ENCODE data around the gene CAPN5.

CAPN5 gene

DNA sequence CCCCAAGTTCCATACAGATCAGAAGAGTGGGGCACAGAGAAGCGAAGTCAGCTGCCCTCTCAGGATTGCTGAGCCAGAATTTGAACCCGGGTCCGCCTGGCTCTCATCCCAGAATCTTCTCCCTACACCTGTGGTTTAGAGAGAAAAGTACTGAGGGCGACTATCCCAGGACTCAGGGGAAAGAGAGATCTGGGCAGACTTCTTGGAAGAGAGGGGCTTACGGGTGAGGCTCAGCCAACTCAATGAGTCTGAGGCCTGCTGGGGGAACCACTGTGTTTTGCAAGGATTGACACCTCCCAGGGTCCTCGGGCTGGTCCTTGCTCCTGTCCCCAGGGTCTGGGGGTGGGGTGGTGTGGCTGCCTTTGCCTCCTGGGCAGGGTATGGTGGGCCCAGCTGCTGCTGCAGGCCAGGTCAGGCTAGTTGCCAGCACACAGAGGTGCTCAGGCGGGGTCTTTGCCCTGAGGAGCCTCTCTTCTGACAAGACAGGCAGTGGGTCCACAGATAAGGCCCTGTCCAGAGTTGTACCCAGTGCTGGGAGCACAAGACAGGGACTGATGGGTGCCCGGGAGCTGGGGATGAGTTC is 1.2 kb downstream of the CAPN5 start:
- no peak for DNase-seq

DNA sequence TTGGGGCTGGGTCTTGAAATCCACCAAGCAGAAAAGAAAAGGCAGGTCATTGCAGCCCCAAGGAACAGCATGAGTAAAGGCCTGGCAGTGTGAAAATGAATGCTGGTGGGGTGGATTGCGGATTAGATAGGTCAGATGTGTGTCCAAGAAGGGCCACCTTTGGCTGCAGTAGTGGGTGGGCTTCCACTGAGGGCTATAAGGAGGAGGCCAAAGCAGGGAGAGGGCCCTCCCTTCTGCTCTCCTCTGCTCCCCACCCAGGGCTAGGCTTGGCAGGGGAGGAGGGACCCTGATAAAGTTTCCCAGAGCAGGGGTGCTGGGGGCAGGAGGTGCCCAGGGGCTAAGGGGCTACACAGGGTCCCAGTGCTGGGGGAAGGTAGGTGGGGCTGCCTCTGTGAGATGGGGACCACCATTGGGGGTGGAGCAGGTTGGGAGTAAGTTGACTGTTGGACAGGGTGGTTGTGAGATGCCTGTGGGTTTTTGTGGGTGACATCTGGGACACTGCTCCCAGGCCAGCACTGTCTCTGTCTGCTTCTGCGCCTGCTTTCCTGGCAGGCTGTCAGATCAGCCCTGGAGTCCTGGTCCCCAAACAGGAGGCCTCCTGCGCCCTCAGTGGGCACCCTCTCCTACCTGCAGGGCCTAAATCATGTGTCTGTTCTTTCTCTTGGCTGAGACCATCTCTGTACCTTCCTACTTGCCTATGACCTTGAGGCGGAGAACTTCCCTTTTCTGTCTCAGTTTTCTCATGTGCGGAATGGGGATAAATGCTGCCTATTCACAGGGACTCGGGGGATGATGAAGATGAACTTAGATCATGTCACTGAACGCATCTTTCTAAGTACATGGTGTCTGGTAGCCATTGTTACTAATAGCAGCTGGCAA is 1.9 kb downstream of the CAPN5 start:
- DNase-seq: no peak

DNA sequence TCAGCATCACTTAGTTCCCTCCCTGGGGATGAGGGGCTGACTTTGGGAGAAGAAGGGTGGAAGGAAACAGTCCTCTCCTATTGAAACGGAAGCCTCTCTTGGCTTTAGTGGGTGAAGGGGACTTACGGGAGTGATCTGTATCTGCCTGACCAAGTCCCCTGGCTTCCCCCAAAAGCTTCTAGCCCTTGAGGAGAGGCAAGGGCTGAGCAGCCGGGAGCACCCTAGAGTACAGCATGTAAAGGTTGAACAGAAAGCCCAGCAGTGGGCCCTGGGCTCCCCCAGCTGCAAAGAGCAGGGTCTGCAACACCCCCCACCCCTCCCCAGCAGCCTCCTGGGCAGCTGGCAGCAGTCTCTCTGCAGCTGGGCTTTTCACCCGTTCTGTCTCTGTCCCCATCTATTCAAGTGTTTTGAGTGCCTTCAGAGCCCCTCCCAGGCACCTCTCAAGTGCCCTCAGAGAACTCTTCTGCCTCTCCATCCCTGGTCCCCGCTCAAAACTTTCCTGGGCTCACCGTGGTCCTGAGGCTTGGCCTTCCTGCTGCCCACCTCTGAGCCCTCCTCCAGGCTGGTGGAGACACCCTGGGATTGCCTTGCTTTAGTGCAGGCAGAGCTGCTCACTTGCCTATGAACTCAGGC is 2.7 kb downstream of the CAPN5 start:
- DNase-seq: no peak

DNA sequence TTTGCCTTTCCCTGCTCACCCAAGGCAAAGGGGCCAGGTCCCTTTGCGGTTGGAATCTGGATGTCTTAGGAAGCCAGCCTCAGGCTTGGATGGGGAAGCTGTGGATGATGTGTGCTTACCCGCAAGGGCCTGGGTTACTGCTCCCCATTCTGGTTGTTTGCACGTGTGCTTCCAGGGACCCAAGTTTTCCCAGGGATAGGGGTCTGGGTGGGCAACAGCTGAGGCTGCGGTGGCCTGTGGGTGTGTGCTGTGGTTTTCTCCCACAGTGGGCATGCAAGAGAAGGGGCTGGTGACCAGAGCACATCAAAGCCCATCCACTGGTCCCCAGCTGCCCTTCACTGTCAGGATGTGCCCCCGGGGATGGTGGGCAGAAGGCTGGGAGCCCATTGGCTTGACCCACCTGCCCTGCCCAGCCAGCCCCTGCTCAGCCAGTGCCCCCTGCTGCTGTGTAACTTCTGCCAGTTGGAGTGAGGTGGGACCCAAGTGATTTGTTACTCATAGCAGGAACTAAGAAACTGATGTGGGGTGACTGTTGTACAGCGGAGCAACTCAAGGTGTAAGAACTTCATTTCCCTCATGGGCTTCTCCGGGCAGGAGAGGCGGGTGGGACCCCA is 3.3 kb downstream of the CAPN5 start:
- DNase-seq: no peak

DNA sequence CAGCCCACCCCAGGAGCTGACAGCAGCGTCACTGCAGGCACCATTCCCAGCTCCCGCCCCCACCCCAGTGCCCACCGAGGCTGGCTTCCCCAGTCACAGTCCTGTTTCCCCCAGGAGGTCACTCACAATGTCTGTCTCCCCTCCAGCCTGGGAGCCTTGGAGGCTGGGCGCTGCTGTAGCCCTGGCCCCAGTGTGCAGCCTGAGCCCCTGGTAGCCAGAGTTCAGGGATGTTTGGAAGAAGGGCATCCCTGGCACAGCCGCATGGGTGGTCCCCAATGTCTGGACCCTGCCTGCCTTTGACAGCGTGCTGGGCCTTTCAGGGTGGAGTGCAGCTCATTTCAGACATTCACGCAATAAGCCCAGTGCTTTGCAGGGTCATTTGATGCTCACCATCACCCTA is 4.3 kb downstream of the CAPN5 start:
- DNase-seq: no peak

DNA sequence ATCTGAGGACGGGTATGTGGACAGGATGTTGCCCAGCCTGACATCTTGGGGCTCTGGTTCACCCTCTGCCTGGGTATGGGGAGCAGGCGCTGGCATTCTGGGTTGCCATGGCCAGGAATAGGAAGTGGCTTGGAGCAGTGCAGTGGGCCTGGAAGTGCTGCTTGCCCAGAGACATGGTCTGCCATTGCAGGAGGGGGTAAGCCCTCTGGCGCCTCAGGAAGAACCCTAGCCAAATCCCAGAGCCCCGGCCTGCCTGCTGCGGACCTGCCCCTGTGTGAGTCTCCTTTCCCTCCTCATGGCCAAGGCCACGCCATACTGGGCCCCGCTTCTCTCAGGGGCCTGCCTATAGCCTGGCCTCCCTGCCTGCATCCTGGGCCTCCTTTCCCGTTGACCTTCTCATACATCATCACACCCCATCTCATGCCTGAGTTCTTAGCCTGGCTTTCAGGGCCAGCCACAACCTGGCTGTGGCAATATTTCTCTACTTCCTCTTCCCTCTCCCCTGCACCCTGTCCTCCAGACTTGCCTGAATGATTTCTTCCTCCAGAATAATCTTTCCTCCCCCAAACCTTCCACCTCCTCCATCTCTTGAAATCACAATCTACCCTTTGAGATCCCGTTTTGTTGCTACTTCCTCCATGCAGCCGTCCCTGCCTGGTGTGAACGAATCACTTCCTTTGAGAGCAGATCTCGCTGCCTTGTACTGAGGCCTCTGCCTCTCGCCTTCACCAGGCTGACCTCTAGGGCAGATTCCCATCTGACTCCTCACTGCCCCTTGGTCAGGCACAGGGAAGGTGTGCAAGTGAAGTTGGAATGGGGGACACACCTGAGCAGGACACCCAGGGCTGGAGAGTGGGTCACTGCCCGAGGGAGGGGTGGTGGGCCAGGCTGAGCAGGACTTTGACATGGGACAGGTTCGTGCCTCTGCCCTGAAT is 5.2 kb downstream of the CAPN5 start:
- peak; percentile 20 for DNase-seq

DNA sequence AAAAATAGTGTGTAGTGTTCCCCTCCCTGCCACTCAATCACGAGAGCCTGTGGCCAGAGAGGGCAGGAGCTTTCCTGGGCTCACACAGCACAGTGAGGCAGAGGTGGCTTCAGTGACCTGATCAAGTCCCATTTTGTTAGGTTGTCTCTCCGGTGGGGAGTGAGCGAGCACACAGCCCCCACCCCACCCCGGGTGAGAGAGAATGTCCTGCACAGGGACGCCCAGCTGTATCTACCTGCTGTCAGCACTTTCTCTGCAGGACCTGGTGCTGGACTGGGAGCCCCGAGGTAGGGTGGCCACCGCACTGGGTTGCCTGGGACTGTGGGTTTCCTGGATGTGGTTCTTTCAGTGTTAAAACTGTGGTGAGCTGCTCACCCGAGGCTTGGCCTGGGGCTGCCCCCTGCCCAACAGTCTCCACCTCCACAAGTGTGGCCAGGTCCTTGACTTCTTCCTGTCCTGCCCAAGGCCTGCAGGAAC is 6.1 kb downstream of the CAPN5 start:
- no peak for DNase-seq

DNA sequence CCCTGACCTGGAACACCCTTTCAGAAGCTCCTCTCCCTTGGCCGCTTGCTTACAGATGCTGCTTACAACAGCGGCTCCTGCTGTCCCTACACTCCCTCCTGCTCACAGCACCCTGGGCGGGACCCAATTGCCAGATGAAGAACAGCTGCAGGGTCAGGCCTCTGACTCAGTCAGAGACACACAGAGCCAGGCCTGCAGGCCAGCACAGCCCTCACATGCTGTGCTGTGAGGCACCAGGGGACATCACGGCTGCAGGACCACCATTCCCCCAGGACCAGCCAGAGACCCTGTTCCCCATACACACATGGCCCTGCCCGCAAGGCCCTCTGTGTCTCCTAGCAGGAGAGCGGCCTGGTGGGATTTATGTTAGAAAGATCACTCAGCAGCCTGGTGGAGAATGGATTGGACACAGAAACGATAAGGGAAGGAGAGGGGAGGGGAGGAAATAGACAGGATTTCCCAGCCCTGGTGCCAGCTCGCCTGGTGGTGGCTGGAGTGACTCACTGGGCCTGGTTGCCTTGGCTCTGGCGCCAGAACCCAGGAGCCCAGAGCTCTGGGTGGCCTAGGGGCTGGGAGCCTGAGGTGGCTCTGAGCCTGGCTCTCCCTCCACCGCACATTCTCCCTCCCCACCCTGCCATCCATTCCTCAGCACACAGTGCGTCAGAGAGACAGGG is 6.7 kb downstream of the CAPN5 start:
- DNase-seq: no peak

DNA sequence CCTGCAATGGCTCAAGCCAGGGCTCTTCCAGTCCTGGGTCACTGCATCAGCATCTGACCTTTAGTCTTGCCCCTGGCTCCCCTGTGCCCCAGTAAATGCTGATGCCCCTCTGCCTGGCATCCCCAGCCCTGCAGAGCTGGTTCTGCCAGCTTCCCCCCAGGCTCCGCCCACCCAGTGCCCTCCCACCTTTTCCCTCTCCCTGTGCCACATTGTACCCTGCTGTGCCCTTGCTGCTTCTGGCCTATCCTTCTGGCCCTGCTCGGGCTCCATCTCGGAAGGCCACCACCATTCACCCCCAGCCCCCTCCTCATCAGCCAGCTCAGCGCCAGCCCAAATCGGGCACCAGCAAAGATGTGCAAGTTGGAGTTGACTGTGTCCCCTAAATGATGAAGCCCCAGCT is 7.4 kb downstream of the CAPN5 start:
- DNase-seq: no peak

DNA sequence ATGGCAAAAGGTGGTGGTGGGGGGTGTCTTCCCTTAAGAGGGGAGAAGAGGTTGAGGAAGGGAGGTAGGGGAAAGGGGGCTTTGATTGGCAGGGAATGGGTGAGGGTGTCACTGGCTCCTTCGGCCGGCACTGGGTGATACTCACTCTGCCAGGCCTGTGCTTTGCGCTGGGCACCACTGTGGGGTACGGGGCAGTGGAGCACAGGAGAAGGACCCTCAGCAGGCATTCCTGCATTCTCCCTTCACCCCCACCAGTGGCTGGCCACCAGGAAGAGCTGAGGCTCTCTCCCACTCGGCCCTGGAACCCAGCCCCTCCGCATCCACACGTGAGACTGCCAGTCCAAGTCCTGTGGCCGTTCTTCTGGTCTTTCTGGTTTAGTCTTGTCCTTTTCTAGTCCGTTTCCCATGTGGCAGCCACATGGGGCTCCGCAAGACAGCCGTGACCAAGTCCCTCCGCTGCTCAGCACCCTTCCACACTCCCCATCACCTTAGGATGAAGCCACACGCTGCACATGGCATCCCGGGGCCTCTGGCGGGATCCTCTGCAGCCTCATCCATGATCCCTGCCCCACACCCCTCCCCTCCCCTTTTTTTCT is 8.0 kb downstream of the CAPN5 start:
- DNase-seq: no peak

DNA sequence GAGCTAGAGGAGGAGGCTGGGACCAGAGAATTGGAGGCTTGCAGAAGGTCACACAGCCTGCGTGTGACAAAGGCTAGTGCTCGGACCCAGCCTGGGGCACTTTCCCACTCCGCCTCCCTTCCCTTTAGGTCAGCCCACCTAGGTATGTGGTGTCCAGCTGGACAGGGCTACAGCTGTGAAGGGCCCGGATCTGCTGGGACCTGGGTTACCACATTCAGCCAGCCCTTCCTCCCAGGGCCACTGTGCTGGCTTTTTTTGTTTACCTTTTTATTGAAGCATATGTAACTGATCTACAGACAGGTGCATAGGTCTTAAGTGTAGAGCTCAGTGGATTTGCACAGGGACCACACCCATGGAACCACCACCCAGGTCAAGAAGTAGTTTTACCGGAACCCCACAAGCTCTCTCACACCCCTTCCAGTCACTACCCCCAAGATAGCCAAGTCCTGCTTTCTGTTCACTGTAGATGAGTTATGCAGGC is 8.7 kb downstream of the CAPN5 start:
- no peak for DNase-seq

DNA sequence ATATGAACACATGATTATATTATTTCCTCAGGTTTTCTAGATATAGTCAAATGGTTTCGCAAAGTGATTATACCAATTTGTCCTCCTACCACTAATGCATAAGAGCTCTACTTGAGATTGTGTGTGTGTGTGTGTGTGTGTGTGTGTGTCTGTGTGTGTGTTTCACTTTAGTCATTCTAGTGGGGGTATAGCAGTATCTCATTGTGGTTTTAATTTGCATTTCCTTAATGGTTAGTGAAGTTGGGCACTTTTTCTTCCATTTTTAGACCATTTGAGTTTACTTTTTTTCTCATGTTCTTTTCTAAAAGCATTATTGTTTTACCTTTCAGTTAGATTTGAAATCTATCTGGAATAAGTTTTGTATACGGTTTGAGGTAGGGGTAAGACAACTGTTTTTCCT is 12.9 kb downstream of the CAPN5 start:
- DNase-seq: no peak

DNA sequence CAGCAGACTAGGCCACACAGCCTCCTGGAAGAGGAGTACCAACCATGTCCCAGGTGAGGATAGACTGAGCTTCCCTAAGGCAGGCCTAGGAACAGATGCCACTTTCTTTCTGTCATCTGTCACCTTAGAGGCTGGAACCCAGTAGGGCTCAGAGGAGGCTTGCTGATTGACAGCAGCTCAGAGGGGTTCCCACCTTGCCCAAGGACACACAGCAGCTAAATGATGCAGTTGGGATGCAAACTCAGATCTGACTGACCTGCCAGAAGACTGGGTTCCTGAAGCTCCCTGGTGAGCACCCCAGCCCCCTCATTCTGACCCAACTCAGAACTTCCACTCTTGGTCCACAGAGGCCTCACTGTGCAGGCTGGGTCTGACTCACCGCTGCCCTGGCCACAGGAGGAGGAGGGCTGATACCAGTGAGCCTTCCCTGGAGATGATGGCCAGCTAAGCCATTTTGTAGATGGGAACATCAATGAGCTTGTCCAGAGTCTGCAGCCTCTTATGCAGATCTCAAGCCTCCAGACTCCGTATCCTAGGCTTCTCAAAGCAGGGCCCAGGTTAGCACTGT is 14.0 kb downstream of the CAPN5 start:
- DNase-seq: no peak

DNA sequence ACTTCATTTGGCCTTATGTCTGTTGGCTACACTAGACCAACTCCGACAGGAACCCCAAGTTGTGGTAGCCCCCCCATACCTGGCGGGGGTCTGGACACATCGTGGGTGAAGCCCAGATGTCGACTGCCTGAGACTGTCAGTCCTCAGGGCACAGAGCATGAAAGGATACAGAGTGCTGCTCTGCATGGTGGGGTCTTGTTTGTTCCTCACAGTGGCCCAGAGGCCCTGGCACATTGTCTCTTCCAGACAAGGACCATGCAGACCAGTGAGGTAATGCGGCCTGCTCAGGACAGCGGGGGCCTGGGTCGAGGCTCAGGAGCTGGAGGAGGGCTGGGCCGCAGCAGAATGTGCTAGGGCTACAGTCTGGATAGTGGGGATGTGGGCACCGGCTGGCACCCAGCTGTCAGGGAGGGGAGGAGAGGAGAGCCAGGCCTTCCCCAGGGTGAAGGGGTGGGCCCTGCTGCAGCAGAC is 14.6 kb downstream of the CAPN5 start:
- DNase-seq: no peak

DNA sequence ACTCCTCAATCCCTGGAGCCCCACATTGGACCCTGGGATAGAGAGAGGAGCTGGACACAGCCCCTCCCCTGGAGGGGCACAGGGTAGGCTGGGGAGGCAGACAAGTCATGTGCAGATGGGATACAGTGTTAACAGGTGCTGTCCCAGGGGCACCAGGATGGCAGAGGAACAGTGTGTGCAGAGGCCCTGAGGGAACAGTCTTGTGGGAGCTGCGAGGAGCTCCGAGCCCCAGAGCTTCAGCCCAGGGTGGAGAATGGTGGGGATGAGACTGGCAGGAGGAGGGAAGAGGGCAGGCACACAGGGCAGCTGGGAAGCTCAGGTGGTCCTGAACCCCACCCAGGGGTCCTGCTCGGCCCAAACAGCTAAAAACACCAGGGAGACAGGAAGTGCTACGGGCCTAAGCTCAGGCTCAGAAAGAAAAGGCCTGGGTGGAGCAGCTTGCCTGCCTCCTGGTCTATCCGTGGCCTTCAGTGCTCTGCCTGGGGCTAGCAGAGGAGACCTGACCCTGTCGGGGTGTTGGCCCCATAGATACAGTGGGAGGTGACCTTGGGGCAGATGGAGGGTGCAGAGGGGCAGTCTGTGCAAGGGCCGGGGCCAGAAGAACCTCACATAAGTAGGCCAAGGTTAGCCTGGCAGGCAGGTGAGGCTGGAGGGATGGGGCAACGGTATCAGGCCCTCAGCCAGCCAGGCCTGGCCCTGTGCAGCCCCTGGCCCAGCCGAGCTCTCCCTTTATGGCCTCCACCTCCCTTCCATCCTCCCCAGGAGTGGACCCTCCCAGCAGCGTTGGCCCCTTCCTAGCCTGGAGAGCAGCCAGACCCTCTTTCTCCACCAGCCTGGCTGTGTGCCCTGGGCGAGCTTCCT is 15.4 kb downstream of the CAPN5 start:
- no peak for DNase-seq

DNA sequence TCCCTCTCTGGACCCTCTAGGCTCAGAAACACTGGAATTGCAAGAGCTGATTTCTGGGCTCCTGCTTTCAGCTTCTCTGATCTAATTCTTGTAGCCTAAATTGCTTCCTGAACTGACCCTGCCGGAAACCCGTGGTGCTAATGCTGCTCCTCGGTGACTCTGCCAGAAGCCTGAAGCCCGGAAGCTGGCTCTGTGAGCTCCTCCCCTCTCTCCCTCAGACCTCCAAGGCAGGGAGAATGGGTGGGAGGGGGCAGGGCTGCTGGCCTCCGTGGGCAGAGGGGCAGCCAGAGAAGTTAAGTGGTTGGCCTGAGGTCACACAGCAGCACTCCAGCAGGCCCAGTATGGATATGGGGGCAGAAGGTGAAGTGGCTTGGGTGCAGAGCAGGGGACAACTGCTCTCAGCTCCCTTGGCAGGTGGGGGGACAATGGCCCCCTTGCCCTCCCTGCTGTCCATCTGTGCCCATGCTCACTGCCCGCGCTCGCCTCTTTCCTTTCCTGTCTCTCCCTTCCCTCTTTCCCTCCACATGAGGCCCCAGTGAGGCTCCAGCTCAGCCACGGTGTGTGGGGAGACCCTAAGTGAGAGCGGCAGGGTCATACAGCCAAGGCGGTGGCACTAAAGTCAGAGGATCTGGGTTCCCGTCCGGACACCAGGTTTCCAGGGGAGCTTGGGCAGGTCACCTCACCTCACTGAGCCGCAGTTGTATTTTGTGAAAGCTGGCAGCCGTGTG is 16.2 kb downstream of the CAPN5 start:
- DNase-seq: no peak

DNA sequence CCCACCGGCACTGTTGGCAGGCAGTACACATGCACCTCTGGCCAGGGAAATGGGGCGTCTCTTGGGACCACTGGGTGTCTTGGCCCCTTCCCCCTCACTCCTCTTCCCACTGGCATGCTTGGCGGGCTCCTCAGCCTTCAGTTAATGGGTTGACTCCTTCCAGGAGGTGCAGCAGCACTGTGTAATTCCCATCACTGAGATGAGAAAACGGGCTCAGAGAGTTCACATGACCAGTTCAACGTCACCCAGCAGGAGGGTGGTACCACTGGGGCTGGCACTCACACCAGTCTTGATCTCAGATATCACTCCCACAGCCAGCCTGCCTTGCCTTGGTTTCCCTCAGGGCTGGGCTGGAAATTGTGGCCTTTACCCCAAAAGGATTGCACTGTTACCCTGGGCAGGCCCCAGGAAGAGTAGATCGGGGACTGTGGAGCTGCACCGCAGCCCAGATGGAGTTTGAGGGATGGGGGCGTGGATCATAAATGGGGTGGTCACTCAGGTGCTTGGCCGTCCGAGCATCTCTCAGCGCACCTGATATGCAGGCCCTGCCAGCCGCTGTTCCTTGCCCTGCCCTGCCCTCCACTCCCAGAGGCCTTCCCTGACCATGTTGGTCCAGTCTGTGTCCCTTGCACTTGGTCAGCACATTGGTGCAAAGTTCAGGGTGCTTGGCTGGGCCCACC is 16.9 kb downstream of the CAPN5 start:
- no peak for DNase-seq

DNA sequence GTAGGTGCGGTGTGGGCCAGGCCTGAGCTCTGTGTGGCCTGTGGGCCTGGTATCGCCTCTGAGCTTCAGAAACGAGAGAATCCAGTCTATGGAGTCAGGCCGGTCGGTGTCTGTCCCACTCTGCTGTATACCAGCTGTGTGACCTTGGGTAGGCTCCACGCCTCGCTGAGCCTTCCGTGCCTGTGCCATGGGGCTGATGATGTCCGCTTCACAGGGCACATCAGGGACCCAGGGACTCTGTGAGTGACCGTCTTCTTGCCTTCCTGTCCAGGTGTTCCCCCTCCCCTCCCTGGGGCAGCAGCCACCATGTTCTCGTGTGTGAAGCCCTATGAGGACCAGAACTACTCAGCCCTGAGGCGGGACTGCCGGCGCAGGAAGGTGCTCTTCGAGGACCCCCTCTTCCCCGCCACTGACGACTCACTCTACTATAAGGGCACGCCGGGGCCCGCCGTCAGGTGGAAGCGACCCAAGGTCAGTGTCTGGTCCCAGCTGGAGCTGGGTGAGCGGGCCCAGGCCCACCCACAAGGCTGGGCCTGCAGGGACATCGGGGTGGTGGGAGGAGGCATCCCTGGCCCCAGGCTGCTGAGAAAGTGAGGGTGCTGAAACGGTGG is 17.9 kb downstream of the CAPN5 start:
- no peak for DNase-seq

Data from GDM1 (cell line).